ENCODE results near the gene BID.
A peak's percentile ranks its signal among the peaks of the same experiment; 100 is the strongest.

The BID gene

DNA sequence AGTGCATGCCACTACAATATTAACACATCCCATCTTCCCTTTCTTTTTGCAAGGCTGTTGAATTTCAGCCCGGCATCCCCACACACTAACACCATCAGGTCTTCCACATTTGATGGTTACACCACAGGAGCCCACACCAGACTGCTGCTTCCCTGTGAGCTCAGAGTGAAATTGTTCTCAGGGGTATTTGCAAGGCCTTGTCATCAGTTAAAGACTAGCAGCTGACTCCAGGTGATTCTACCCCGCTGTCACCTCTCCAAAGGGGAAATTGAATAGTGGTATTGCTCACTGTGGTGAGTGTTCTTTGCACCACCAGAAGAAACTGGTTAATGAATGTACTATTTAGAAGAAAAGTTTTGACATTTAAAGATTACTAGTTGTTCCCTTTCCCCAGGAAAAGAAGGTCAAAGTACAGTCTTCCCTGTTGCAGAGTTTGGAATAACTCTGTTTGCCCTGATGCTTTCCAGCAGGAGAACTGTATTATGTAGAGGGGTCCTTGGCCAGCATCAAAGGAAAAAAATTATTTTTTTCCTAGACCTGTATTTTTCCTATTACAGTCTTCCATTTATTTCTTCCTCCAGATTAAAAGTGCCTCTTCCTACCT is 41.9 kb downstream of the BID start:
- no peak for DNase-seq

- DNase-seq: no peak
These were observed 44.7 kb downstream of the BID start for GRCh38 chr22:17729561-17729960.

- no peak for DNase-seq
These were observed 45.5 kb downstream of the BID start for GRCh38 chr22:17728786-17729185.

GRCh38 chr22:17726928-17727897 is 47.1 kb downstream of the BID start:
- DNase-seq: no peak

GRCh38 chr22:17726006-17726927 is 48.0 kb downstream of the BID start:
- DNase-seq: peak; percentile 45

- no peak for DNase-seq
These were observed 48.8 kb downstream of the BID start for GRCh38 chr22:17725500-17725796.

GRCh38 chr22:17724678-17725499 is 49.4 kb downstream of the BID start:
- no peak for DNase-seq

- no peak for DNase-seq
These were observed 50.0 kb downstream of the BID start for GRCh38 chr22:17724241-17724640.

DNA sequence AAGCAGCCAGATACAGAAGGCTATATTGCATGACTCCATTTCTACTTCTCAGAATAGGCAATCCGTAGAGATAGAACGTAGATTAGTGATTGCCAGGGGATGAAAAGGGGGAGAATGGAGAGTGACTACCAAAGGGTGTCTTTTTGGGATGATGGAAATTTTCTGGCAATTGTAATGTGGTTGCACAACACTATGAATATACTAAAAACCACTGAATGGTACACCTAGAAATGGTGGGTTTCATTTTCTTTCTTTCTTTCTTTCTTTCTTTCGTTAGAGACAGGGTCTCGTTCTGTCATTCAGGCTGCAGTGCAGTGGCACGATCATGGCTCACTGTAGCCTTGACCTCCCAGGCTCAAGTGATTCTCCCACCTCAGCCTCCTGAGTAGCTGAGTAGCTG is 54.4 kb downstream of the BID start:
- DNase-seq: no peak

- no peak for DNase-seq
These were observed 56.6 kb downstream of the BID start for GRCh38 chr22:17717708-17718107.

DNA sequence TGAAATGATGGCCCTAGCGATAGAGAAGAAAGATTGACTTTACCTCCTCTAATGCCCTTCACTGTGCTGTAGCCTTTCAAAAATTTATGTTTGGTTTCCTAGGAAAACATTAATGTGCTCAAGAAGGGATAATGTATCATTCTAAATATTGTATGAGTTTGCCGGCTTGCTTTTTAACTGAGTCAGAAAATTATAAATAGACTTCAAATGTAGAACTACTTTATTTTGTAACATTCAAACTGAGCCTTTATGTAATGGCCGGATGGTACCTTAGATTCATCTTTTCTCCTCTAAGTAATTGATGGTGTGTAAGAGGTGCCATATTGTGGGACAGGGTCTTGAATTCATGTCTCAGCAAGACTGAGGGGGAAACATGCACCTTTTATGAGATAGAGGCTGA is 57.7 kb downstream of the BID start:
- no peak for DNase-seq

GRCh38 chr22:17712441-17712840 is 61.8 kb downstream of the BID start:
- no peak for DNase-seq

- no peak for DNase-seq
These were observed 64.2 kb downstream of the BID start for GRCh38 chr22:17710023-17710422.

GRCh38 chr22:17707526-17707925 is 66.7 kb downstream of the BID start:
- DNase-seq: no peak

GRCh38 chr22:17706947-17707346 is 67.3 kb downstream of the BID start:
- DNase-seq: no peak

DNA sequence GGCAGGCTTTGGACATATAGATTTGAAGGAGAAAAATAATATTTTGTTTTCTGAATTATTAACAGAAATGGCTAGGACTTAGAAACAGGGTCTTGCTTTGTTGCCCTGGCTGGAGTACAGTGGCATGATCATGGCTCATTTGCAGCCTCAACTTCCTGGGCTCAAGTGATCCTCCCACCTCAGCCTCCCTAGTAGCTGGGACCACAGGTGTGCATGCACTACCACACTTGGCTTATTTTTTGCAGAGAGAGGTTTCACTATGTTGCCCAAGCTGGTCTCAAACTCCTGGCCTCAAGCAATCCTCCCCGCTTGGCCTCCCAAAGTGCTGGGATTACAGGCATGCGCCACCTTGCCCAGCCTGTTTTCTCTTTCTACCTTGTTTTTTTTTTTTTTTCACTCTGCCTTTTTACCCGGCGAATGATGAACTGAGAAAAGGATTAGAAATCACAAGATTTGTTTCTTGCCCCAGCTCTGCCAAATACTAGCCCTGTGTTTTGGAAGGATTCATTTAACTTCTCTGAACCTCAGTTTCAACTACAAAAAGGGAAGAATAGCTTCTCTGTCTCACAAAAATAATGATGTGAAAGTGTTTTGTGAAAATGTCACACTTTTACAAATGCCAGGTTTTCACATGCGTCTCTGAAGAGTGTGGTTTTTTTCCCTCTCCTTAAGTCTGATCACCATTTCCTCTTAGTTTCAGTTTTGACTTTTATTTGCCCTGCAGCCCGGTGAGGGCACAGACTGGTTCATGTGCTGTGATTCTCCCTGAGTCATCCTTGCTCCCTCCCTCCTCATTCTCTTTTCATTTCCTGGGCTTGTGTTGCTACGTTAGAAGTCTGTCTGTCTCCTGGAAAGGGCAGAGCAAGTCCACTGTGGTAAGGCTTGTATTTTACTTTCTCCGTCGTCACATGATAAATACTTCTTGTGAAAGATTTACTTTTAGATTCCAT is 68.0 kb downstream of the BID start:
- peak; percentile 55 for DNase-seq

- DNase-seq: no peak
These were observed 68.7 kb downstream of the BID start for GRCh38 chr22:17705546-17705945.

- DNase-seq: no peak
These were observed 70.5 kb downstream of the BID start for GRCh38 chr22:17703811-17704210.

DNA sequence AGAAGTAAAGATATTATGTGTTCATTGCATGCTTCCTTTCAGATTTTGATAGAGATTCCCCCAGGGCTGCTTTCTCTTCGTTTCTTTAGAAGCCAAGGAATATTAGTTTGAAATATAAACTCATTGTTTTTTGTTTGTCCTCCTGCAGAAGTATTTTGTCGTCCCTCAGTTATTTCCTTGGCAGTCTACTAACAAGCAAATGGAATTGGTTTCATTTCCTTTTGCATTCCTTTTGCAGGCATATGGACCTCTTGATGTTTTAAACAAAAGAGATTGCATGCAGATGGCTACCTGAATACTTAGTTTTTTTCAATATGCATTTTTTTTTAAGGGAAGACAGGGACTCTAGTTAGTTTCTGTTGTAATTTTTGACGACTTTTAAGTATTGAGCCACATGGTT is 73.5 kb downstream of the BID start:
- DNase-seq: no peak

DNA sequence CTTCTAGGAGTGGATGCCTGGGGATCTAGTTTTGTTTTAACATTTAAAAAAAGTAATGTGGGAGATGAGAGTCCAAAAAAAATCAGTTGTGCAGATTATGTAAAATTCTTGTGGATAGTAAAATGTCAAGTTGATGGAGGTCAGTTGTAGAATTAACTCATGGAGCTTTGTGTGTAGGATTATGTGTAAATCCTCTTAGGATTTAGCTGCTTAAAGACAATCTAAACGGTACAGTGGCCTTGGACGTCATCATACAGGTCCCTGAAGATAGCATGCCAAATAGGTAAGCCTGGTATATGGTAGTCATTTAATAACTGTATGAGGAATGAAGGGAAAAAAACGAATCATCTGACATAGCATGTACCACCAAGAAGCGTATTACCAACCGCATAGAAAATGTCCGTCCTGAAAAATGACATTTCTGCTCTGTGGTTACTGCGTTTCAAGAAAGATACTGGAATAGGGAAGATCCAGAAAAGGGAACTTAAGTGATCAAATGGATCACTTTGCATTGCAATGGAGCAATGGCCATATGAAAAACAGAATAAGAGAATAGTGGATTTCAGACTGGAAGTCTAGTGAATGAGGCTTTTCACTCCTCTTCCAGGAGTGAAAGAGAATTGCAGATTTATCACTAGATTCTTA is 74.5 kb downstream of the BID start:
- DNase-seq: no peak

DNA sequence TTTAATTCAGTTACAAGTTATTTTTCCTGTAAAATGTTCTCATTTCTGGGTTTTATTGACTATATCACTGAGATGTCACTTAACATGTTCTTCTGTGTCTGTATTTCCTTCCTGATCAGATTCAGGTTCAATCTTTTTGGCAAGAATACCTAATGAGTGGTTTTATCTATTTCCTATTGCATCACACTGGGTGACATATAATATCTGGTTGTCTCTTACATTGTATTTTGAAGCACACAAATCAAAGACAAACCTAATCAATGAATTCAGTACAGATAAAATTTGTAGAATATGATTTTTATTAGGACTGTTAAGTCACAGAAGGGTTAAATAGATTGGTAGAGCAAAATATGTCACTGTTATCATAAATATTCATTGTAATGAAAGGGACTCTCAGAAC is 75.3 kb downstream of the BID start:
- DNase-seq: no peak
